ENCODE results near the gene THSD7A.

The THSD7A gene

GRCh38 chr7:11570205-11570604 is 261.8 kb downstream of the THSD7A start:
- no peak overlapping the region for H3K27ac Mint-ChIP-seq (ENCODE audit: low read depth)

DNA sequence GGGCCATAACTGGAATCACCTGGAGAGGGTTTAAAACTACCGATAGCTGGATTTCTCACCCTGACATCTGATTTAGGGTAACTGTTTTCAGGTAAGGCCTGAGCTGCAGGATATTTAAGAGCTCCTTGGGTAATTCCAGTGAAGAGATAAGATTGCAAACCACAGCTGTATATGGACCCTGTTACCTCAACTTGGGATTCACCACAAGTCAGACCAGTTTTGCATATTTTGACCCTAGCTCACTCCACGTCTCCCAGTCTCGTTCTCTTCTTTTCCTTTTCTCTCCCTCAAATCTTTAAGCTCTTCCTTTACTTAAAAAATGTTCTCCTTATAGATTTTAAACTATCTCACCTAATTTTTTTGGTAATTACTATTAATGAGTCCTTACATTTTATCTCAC is 264.4 kb downstream of the THSD7A start:
- no peaks in the 10 kb centered on the region for H3K4me1 Mint-ChIP-seq
- no peaks in the 10 kb centered on the region for H3K27me3 Mint-ChIP-seq
- H3K4me3 Mint-ChIP-seq = no peak overlapping the region
- no peaks in the 10 kb centered on the region for H3K36me3 Mint-ChIP-seq (ENCODE audit: insufficient read depth)
- no peak for DNase-seq (ENCODE audit: low spot score in 2 of 2)
- peaks cover 6% of the 10 kb centered on the region for H3K9me3 Mint-ChIP-seq
- ATAC-seq (replicated peaks; ENCODE audit: extremely low read depth, poor library complexity, severe bottlenecking) = no peak
- H3K27ac Mint-ChIP-seq (ENCODE audit: low read depth) = no peak overlapping the region

More at GRCh38 chr7:11570205-11570604, 261.8 kb downstream of the THSD7A start:
- Mint-ChIP-seq H3K4me3 (no peak overlapping the region), H3K27me3 (no peaks in the 10 kb centered on the region), H3K4me1 (no peaks in the 10 kb centered on the region), H3K36me3 (ENCODE audit: insufficient read depth) (no peaks in the 10 kb centered on the region), H3K9me3 (peaks cover 6% of the 10 kb centered on the region)
- DNase-seq (ENCODE audit: low spot score in 2 of 2) (no peak), ATAC-seq (replicated peaks; ENCODE audit: extremely low read depth, poor library complexity, severe bottlenecking) (no peak)

GRCh38 chr7:11557627-11558026 is 274.4 kb downstream of the THSD7A start:
- DNase-seq (ENCODE audit: low spot score in 2 of 2) (no peak), ATAC-seq (replicated peaks; ENCODE audit: extremely low read depth, poor library complexity, severe bottlenecking) (no peak)
- Mint-ChIP-seq H3K9me3 (peaks cover 11% of the 10 kb centered on the region), H3K27me3 (no peaks in the 10 kb centered on the region), H3K36me3 (ENCODE audit: insufficient read depth) (no peaks in the 10 kb centered on the region), H3K4me3 (no peak overlapping the region), H3K4me1 (no peaks in the 10 kb centered on the region), H3K27ac (ENCODE audit: low read depth) (no peak overlapping the region)

DNA sequence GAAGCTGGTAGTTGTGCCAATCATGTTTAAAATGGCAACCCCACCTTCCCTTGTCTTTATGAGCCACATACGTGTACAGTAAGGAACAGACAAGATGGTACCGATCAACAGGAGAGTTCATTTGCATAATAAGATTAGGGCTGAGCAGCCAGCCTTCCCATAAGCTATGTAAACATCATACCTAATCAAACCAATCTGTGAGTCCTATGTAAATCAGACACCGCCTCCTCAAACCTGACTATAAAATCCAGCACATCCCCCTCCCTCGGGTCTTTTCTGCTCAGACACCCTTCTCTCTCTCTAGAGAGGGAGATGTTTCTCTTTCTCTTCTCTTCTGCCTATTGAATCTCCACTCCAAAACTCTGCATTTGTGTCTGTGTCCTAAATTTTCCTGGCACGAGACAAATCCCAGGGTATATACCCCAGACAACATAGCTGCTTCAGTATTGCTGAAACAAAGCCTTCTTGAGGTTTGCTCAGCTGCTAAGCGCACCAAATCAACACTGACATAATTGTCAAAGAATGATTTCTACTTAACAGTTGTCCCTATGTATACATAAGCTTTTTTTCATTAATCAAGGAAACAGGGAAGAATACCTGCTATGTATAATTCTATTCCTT is 279.2 kb downstream of the THSD7A start:
- H3K27me3 Mint-ChIP-seq = no peaks in the 10 kb centered on the region
- H3K4me3 Mint-ChIP-seq = no peak overlapping the region
- H3K27ac Mint-ChIP-seq (ENCODE audit: low read depth) = no peak overlapping the region
- no peak for ATAC-seq (replicated peaks; ENCODE audit: extremely low read depth, poor library complexity, severe bottlenecking)
- H3K9me3 Mint-ChIP-seq = peaks cover 25% of the 10 kb centered on the region
- H3K4me1 Mint-ChIP-seq = no peaks in the 10 kb centered on the region
- H3K36me3 Mint-ChIP-seq (ENCODE audit: insufficient read depth) = no peaks in the 10 kb centered on the region
- DNase-seq (ENCODE audit: low spot score in 2 of 2) = no peak

DNA sequence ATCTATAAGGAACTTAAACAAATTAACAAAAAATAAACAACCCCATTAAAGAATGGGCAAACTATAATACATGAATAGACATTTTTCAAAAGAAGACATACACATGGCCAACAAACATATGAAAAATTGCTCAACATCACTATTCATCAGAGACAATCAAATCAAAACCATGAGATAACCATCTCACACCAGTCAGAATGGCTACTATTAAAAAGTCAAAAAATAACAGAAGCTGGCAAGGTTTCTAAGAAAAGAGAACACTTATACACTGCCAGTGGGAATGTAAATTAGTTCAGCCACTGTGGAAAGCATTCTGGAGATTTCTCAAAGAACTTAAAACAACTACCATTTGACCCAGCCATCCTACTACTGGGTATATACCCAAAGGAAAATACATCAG is 280.5 kb downstream of the THSD7A start:
- no peaks in the 10 kb centered on the region for H3K27me3 Mint-ChIP-seq
- peaks cover 25% of the 10 kb centered on the region for H3K9me3 Mint-ChIP-seq
- H3K36me3 Mint-ChIP-seq (ENCODE audit: insufficient read depth) = no peaks in the 10 kb centered on the region
- H3K27ac Mint-ChIP-seq (ENCODE audit: low read depth) = no peak overlapping the region
- H3K4me1 Mint-ChIP-seq = no peaks in the 10 kb centered on the region
- ATAC-seq (replicated peaks; ENCODE audit: extremely low read depth, poor library complexity, severe bottlenecking) (no peak), DNase-seq (ENCODE audit: low spot score in 2 of 2) (no peak)
- H3K4me3 Mint-ChIP-seq = no peak overlapping the region

DNA sequence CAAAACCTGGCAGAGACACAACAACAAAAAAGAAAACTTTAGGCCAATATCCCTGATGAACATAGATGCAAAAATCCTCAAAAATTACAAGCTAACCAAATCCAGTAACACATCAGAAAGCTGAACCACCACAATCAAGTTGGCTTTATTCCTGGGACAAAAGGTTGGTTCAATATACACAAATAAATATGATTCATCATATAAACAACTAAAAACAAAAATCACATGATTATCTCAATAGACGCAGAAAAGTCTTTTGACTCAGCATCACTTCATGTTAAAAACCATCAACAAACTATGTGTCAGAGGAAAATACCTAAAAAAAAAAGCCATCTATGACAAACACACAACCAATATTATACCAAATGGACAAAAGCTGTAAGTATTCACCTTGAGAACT is 283.5 kb downstream of the THSD7A start:
- ATAC-seq (replicated peaks; ENCODE audit: extremely low read depth, poor library complexity, severe bottlenecking) (no peak), DNase-seq (ENCODE audit: low spot score in 2 of 2) (no peak)
- Mint-ChIP-seq H3K36me3 (ENCODE audit: insufficient read depth) (no peaks in the 10 kb centered on the region), H3K9me3 (peaks cover 19% of the 10 kb centered on the region), H3K4me3 (no peak overlapping the region), H3K27me3 (no peaks in the 10 kb centered on the region), H3K27ac (ENCODE audit: low read depth) (no peak overlapping the region), H3K4me1 (no peaks in the 10 kb centered on the region)

DNA sequence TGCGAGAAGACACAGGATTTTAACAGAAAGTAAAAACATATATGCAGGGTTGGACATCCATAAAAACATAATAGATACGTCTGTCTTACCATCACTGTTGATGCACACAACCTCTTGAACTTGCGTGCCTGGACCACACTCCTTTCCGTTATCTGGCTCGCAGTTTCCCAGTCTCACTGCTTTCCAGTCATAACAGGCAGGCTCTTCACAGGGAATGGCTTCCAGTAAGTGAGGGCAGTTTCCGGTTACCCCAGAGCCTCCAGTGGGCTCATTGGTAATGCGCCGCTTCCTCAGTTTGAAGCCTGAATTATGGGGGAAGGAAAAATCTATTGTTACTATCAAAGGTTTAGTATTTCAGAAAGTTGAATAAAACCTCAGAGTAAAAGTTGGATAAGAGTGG is 290.7 kb downstream of the THSD7A start:
- Mint-ChIP-seq H3K27ac (ENCODE audit: low read depth) (no peak overlapping the region), H3K4me1 (no peaks in the 10 kb centered on the region), H3K4me3 (no peak overlapping the region), H3K27me3 (no peaks in the 10 kb centered on the region), H3K36me3 (ENCODE audit: insufficient read depth) (no peaks in the 10 kb centered on the region), H3K9me3 (peaks cover 21% of the 10 kb centered on the region)
- DNase-seq (ENCODE audit: low spot score in 2 of 2) (no peak), ATAC-seq (replicated peaks; ENCODE audit: extremely low read depth, poor library complexity, severe bottlenecking) (no peak)

- Mint-ChIP-seq H3K4me3 (no peak overlapping the region), H3K27me3 (no peaks in the 10 kb centered on the region), H3K36me3 (ENCODE audit: insufficient read depth) (no peaks in the 10 kb centered on the region), H3K27ac (ENCODE audit: low read depth) (no peak overlapping the region), H3K4me1 (no peaks in the 10 kb centered on the region), H3K9me3 (peaks cover 21% of the 10 kb centered on the region)
- DNase-seq (ENCODE audit: low spot score in 2 of 2) (no peak), ATAC-seq (replicated peaks; ENCODE audit: extremely low read depth, poor library complexity, severe bottlenecking) (no peak)
These were observed 291.7 kb downstream of the THSD7A start for GRCh38 chr7:11540271-11540761.

DNA sequence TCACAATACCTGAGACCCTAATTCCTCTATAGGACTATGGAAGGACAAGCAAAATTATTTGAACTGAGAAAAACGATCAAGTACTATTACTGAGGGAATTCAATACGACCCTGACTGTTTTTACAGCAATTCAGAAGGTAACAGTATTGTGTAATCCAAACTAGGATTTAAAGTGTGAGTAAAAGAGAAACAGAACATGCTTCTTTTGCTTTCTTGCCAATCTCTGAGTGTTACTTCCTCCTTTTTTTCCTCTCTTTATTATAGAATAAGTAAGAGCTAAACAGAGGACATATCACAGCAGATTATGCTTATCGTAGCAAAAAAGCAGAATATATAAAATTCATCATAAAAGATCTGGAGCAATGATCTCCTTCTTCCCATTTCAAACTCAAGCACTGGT is 292.1 kb downstream of the THSD7A start:
- no peak for DNase-seq (ENCODE audit: low spot score in 2 of 2)
- H3K36me3 Mint-ChIP-seq (ENCODE audit: insufficient read depth) = no peaks in the 10 kb centered on the region
- no peak for ATAC-seq (replicated peaks; ENCODE audit: extremely low read depth, poor library complexity, severe bottlenecking)
- H3K27ac Mint-ChIP-seq (ENCODE audit: low read depth) = no peak overlapping the region
- H3K4me1 Mint-ChIP-seq = no peaks in the 10 kb centered on the region
- peaks cover 21% of the 10 kb centered on the region for H3K9me3 Mint-ChIP-seq
- no peaks in the 10 kb centered on the region for H3K27me3 Mint-ChIP-seq
- no peak overlapping the region for H3K4me3 Mint-ChIP-seq

GRCh38 chr7:11538751-11539299 is 293.2 kb downstream of the THSD7A start:
- H3K9me3 Mint-ChIP-seq = peaks cover 21% of the 10 kb centered on the region
- no peaks in the 10 kb centered on the region for H3K4me1 Mint-ChIP-seq
- H3K36me3 Mint-ChIP-seq (ENCODE audit: insufficient read depth) = no peaks in the 10 kb centered on the region
- ATAC-seq (replicated peaks; ENCODE audit: extremely low read depth, poor library complexity, severe bottlenecking) (no peak), DNase-seq (ENCODE audit: low spot score in 2 of 2) (no peak)
- no peak overlapping the region for H3K4me3 Mint-ChIP-seq
- H3K27me3 Mint-ChIP-seq = no peaks in the 10 kb centered on the region
- H3K27ac Mint-ChIP-seq (ENCODE audit: low read depth) = no peak overlapping the region

DNA sequence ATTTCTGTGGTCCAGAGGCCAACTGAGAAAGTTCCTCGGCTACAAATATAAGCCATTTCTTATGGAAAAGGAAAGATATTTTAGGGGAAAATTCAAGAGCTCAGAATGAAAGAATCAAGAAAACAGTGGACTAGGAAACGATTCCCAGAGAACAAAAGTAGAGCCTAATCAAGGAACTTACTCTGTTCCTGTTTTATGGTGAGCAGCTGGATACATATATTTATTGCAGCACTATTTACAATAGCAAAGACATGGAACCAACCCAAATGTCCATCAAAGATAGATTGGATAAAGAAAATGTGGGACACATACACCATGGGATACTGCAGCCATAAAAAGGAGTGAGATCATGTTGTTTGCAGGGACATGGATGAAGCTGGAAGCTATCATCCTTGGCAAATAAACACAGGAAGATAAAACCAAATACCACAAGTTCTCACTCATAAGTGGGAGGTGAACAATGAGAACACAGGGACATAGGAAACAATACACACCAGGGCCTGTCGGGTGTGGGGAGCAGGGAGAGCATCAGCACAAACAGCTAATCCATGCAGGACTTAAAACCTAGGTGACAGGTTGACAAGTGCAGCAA is 298.7 kb downstream of the THSD7A start:
- H3K9me3 Mint-ChIP-seq = peaks cover 23% of the 10 kb centered on the region

GRCh38 chr7:11529382-11529781 is 302.6 kb downstream of the THSD7A start:
- no peaks in the 10 kb centered on the region for H3K36me3 Mint-ChIP-seq (ENCODE audit: insufficient read depth)
- DNase-seq (ENCODE audit: low spot score in 2 of 2) = no peak
- H3K27ac Mint-ChIP-seq (ENCODE audit: low read depth) = no peak overlapping the region
- no peak overlapping the region for H3K4me3 Mint-ChIP-seq
- no peaks in the 10 kb centered on the region for H3K27me3 Mint-ChIP-seq
- no peaks in the 10 kb centered on the region for H3K4me1 Mint-ChIP-seq
- ATAC-seq (replicated peaks; ENCODE audit: extremely low read depth, poor library complexity, severe bottlenecking) = no peak
- H3K9me3 Mint-ChIP-seq = peaks cover 13% of the 10 kb centered on the region

More for the DNA sequence above, 298.7 kb downstream of the THSD7A start:
- DNase-seq (ENCODE audit: low spot score in 2 of 2) (no peak), ATAC-seq (replicated peaks; ENCODE audit: extremely low read depth, poor library complexity, severe bottlenecking) (no peak)
- Mint-ChIP-seq H3K4me1 (no peaks in the 10 kb centered on the region), H3K36me3 (ENCODE audit: insufficient read depth) (no peaks in the 10 kb centered on the region), H3K27ac (ENCODE audit: low read depth) (no peak overlapping the region), H3K4me3 (no peak overlapping the region), H3K27me3 (no peaks in the 10 kb centered on the region)

DNA sequence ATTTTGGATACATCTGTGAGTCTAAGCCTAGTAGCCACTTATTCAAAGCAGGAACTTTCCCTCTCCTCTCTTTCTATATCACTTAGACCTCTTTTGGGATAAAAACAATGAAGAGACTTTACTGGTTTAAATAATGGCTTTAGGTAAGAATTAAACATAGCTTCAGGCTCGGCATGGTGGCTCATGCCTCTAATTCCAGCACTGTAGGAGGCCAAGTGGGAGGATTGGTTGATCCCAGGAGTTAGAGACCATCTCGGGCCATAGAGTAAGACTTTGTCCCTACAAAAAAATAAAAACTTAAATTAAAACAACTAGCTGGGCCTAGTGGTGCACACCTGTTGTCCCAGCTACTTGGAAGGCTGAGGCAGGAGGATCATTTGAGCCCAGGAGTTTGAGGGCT is 304.3 kb downstream of the THSD7A start:
- Mint-ChIP-seq H3K4me1 (no peaks in the 10 kb centered on the region), H3K4me3 (no peak overlapping the region)
- no peak for DNase-seq (ENCODE audit: low spot score in 2 of 2)

More for the DNA sequence above, 304.3 kb downstream of the THSD7A start:
- no peak for ATAC-seq (replicated peaks; ENCODE audit: extremely low read depth, poor library complexity, severe bottlenecking)
- Mint-ChIP-seq H3K27me3 (no peaks in the 10 kb centered on the region), H3K27ac (ENCODE audit: low read depth) (no peak overlapping the region), H3K36me3 (ENCODE audit: insufficient read depth) (no peaks in the 10 kb centered on the region), H3K9me3 (peaks cover 13% of the 10 kb centered on the region)
